IPS DF 4.7 (cell line): Measurements from ENCODE around the gene ADAMTS15.

Experiments
- DNase-seq: peaks from one replicate; pipeline ENCODE4 v3.0.0-alpha.2; 2013; ENCODE audit warnings: low spot score; ENCODE audit errors: extremely low read depth

The ADAMTS15 gene

GRCh38 chr11:130448416-130449309 lies at the start of gene ADAMTS15:
ADAMTS15 (plus strand) TSS chr11:130448645; CDS start chr11:130448974, 329 bp downstream.
- no peak for DNase-seq

GRCh38 chr11:130399196-130399595 lies 49.2 kb upstream of the ADAMTS15 start:
- DNase-seq: no peak

- DNase-seq: no peak
Observed at GRCh38 chr11:130400781-130401483, 47.5 kb upstream of the ADAMTS15 start.

- no peak for DNase-seq
Observed at GRCh38 chr11:130402570-130402969, 45.9 kb upstream of the ADAMTS15 start.

GRCh38 chr11:130403271-130403804 lies 45.1 kb upstream of the ADAMTS15 start:
- DNase-seq: no peak

- DNase-seq: peak; percentile 96
Observed at GRCh38 chr11:130403967-130404366, 44.5 kb upstream of the ADAMTS15 start.

- no peak for DNase-seq
Observed at GRCh38 chr11:130404727-130405126, 43.7 kb upstream of the ADAMTS15 start.

GRCh38 chr11:130405428-130405827 lies 43.0 kb upstream of the ADAMTS15 start:
- no peak for DNase-seq

GRCh38 chr11:130407978-130408377 lies 40.5 kb upstream of the ADAMTS15 start:
- DNase-seq: no peak

- DNase-seq: no peak
Observed at GRCh38 chr11:130408401-130408890, 40.0 kb upstream of the ADAMTS15 start.

- no peak for DNase-seq
Observed at GRCh38 chr11:130408901-130409300, 39.5 kb upstream of the ADAMTS15 start.

GRCh38 chr11:130409594-130410388 lies 38.7 kb upstream of the ADAMTS15 start:
- no peak for DNase-seq

- DNase-seq: no peak
Observed at GRCh38 chr11:130411223-130411622, 37.2 kb upstream of the ADAMTS15 start.

GRCh38 chr11:130413405-130414106 lies 34.9 kb upstream of the ADAMTS15 start:
- no peak for DNase-seq

- DNase-seq: no peak
Observed at GRCh38 chr11:130414107-130415080, 34.1 kb upstream of the ADAMTS15 start.

GRCh38 chr11:130415731-130416529 lies 32.5 kb upstream of the ADAMTS15 start:
- DNase-seq: no peak

GRCh38 chr11:130416530-130416882 lies 31.9 kb upstream of the ADAMTS15 start:
- DNase-seq: no peak

- DNase-seq: no peak
Observed at GRCh38 chr11:130416906-130417305, 31.5 kb upstream of the ADAMTS15 start.

GRCh38 chr11:130418210-130418609 lies 30.2 kb upstream of the ADAMTS15 start:
- no peak for DNase-seq
